ENCODE data around the gene PRDX1. TPM values are rescaled to one million over a fixed set of nuclear protein-coding genes. Genes with fewer than 3 reads are reported as not detected.
"Not testable (repeated sequence)": the region's sequence is repeated elsewhere in the genome, so short reads cannot be mapped to it uniquely, and the experiment has no call there.

PRDX1 gene
- total RNA-seq, 4 donors from 2014 or later: 216 to 325 (median 281) TPM

- 14 to 33% methylated on average over 2 of the region's 2 CpGs for WGBS, 2 donors
- TF ChIP-seq POLR2A (IDR thresholded peaks at IDR 0.05) (no peak), CTCF (IDR thresholded peaks at IDR 0.05) (no peak)
- intact Hi-C loops (cut with DNase I; ENCODE audit: low total_unique reads): no loop called here
- DNase-seq (ENCODE audit: low spot score in 2 of 2): no peak
- H3K4me3 ChIP-seq (ENCODE audit: low read depth, poor library complexity, severe bottlenecking): no peak overlapping the region
These were observed 51.3 kb downstream of the PRDX1 start for GRCh38 chr1:45470306-45470798.

DNA sequence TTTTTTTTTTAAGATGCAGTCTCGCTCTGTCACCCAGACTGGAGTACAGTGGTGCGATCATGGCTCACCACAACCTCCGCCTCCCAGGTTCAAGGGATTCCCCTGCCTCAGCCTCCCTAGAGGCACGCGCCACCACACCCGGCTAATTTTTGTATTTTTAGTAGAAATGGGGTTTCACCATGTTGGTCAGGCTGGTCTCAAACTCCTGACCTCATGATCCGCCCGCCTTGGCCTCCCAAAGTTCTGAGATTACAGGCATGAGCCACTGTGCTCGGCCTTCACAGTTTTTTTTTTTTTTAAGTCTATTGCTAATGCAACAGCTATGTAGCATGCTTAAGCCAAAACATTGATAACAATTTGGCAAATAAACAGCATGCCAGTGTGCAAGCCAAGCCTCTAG lies 54.3 kb downstream of the PRDX1 start:
- intact Hi-C loops (cut with DNase I; ENCODE audit: low total_unique reads): not testable (repeated sequence)
- 94 to 95% methylated on average over 9 of the region's 9 CpGs for WGBS, 2 donors

DNA sequence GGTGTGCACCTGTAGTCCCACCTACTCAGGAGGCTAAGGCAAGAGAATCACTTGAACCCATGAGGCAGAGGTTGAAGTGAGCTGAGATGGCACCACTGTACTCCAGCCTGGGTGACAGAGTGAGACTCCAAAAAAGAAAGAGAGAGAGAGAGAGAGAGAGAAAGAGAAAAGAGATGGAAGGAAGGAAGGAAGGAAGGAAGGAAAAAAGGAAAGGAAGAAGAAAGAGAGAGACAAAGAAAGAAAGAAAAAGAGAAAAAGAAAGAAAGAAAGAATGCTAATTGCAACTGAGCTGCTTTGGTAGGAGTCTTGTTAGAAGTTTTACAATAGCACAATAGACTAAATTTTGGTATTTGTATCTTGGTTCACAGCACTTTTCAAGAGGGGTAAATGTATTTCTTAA lies 56.4 kb downstream of the PRDX1 start:
- H3K4me3 ChIP-seq (ENCODE audit: low read depth, poor library complexity, severe bottlenecking): no peak overlapping the region
- TF ChIP-seq CTCF (IDR thresholded peaks at IDR 0.05) (no peak), POLR2A (IDR thresholded peaks at IDR 0.05) (no peak)
- intact Hi-C loops (cut with DNase I; ENCODE audit: low total_unique reads): no loop called here
- no peak for DNase-seq (ENCODE audit: low spot score in 2 of 2)

More for the DNA sequence above, 54.3 kb downstream of the PRDX1 start:
- not testable (repeated sequence) for DNase-seq (ENCODE audit: low spot score in 2 of 2); H3K4me3 ChIP-seq (ENCODE audit: low read depth, poor library complexity, severe bottlenecking)

Other genes starting within 250 kb of the PRDX1 start
- gene HPDL, start 195.0 kb downstream of the PRDX1 start, total RNA-seq: under 1 TPM; 0.34 to 0.91 (median 0.63) TPM
- gene TOE1, start 181.7 kb downstream of the PRDX1 start, total RNA-seq: 10 to 100 TPM in 2 of 4 donors, 1 to 10 TPM in 2; 6.0 to 11.9 (median 9.6) TPM
- 10 to 100 TPM; 18.6 to 26.7 (median 24.6) TPM for gene MUTYH, start 181.4 kb downstream of the PRDX1 start, total RNA-seq
- 10 to 100 TPM; 16.9 to 23.8 (median 20.0) TPM for gene TESK2, start 30.7 kb downstream of the PRDX1 start, total RNA-seq
- 1 to 10 TPM in 3 of 4 donors, under 1 TPM in 1; 0.46 to 1.7 (median 1.3) TPM for gene CCDC163, start 21.8 kb downstream of the PRDX1 start, total RNA-seq
- gene MMACHC, start 21.6 kb downstream of the PRDX1 start, total RNA-seq: 1 to 10 TPM; 1.3 to 3.8 (median 3.0) TPM
- gene AKR1A1, start 28.9 kb upstream of the PRDX1 start, total RNA-seq: 10 to 100 TPM; 42.1 to 79.2 (median 57.8) TPM
- gene NASP, start 62.2 kb upstream of the PRDX1 start, total RNA-seq: 10 to 100 TPM; 35.4 to 64.4 (median 52.3) TPM
- 1 to 10 TPM; 1.4 to 2.1 (median 1.7) TPM for gene CCDC17, start 102.2 kb upstream of the PRDX1 start, total RNA-seq
- gene GPBP1L1, start 164.6 kb upstream of the PRDX1 start, total RNA-seq: 100 to 1,000 TPM; 109 to 121 (median 111) TPM
- 10 to 100 TPM; 21.8 to 32.9 (median 22.8) TPM for gene TMEM69, start 166.3 kb upstream of the PRDX1 start, total RNA-seq
- 10 to 100 TPM in 2 of 4 donors, 1 to 10 TPM in 2; 6.1 to 11.7 (median 9.9) TPM for gene IPP, start 228.8 kb upstream of the PRDX1 start, total RNA-seq